ENCODE measurements around the gene A2M. TPM values are rescaled to one million over a fixed set of nuclear protein-coding genes. Genes with fewer than 3 reads are reported as not detected.

Gene A2M
- total and polyA plus RNA-seq, 10 donors = 28.9 to 975 (median 409) TPM

DNA sequence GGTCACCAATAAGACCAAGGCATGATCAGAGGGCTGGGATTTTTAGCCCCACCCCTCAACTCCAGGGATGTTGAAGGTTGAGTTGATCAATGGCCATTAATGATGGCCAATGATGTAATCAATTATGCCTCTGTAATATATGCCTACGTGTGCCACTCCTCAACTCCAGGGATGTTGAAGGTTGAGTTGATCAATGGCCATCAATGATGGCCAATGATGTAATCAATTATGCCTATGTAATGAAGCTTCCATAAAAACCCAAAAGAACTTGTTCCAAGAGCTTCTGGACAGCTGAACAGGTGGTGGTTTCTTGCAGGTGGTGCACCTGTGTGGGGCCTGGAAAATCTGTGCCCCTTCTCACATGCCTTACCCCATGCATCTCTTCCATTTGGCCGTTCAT is 93.1 kb downstream of the A2M start:
- no peak for DNase-seq
- TF ChIP-seq POLR2AphosphoS5 (IDR thresholded peaks at IDR 0.05) (no peak), POLR2A (IDR thresholded peaks at IDR 0.05) (no peak)
- TF ChIP-seq, protein P1, sequence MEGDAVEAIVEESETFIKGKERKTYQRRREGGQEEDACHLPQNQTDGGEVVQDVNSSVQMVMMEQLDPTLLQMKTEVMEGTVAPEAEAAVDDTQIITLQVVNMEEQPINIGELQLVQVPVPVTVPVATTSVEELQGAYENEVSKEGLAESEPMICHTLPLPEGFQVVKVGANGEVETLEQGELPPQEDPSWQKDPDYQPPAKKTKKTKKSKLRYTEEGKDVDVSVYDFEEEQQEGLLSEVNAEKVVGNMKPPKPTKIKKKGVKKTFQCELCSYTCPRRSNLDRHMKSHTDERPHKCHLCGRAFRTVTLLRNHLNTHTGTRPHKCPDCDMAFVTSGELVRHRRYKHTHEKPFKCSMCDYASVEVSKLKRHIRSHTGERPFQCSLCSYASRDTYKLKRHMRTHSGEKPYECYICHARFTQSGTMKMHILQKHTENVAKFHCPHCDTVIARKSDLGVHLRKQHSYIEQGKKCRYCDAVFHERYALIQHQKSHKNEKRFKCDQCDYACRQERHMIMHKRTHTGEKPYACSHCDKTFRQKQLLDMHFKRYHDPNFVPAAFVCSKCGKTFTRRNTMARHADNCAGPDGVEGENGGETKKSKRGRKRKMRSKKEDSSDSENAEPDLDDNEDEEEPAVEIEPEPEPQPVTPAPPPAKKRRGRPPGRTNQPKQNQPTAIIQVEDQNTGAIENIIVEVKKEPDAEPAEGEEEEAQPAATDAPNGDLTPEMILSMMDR (IDR thresholded peaks at IDR 0.05 in 8 of 11, conservative IDR thresholded peaks at IDR 0.05 in 3 of 11) = no peak
- Histone ChIP-seq H3K27me3 (replicated peaks in 1 of 7) (no peaks in the 10 kb centered on the region), H3K4me3 (no peak overlapping the region), H3K27ac (peak overlapping the region in 1 of 8 donors; percentile 81), H3K4me1 (peaks cover 0 to 41% (median 22%) of the 10 kb centered on the region in 6 donors), H3K36me3 (no peaks in the 10 kb centered on the region), H3K9me3 (peaks cover 4 to 18% (median 12%) of the 10 kb centered on the region in 8 donors)
- intact Hi-C loops (cut with DNase I; ENCODE audit: low total_unique reads) = no loop called here
- 76 to 94% (median 94%) methylated on average over 2 of the region's 2 CpGs for WGBS, 5 donors

Other genes with a start within 250 kb of the A2M start
- 10 to 100 TPM; 26.6 to 51.1 (median 31.9) TPM for gene PHC1, start 201.4 kb downstream of the A2M start, total RNA-seq
- 10 to 100 TPM; 16.5 to 20.2 (median 17.9) TPM for gene PHC1, start 201.4 kb downstream of the A2M start, polyA plus RNA-seq
- 100 to 1,000 TPM; 146 to 217 (median 192) TPM for gene M6PR, start 166.3 kb downstream of the A2M start, total RNA-seq
- gene M6PR, start 166.3 kb downstream of the A2M start, polyA plus RNA-seq = 10 to 100 TPM; 75.2 to 92.1 (median 78.5) TPM
- gene KLRG1, start 126.4 kb downstream of the A2M start, total RNA-seq = 10 to 100 TPM; 15.7 to 35.9 (median 30.3) TPM
- 1 to 10 TPM; 2.0 to 5.1 (median 3.7) TPM for gene KLRG1, start 126.4 kb downstream of the A2M start, polyA plus RNA-seq
- 1 to 10 TPM in 5 of 7 donors, under 1 TPM in 2; 0.68 to 3.0 (median 1.3) TPM for gene PZP, start 92.5 kb upstream of the A2M start, total RNA-seq
- gene PZP, start 92.5 kb upstream of the A2M start, polyA plus RNA-seq = under 1 TPM; 0.06 to 0.70 (median 0.35) TPM

Measured in spleen (tissue), 11 donors.